OCI-LY1 (cell line): ENCODE results near the gene GPATCH4.

ENCODE experiments used
- EZH2 ChIP-seq: fragments of 200-600 bp; sonication (generic), shearing (Covaris generic); IDR thresholded peaks from 2 replicates; pipeline ENCODE4 v1.8.0; 2017; ENCODE audit warnings: borderline replicate concordance, mixed run types, mild to moderate bottlenecking, antibody characterized with exemption, low read length, moderate library complexity, mixed read lengths
- TF ChIP-seq, protein P1 (sequence below): fragments of 200-600 bp; sonication (generic), shearing (Covaris generic); IDR thresholded peaks from 2 replicates; pipeline ENCODE4 v1.5.1; 2017; ENCODE audit warnings: mild to moderate bottlenecking, antibody characterized with exemption, low read length, moderate library complexity, mixed read lengths

GRCh38 chr1:156648496-156648895 is 47.2 kb upstream of the GPATCH4 start:
- TF ChIP-seq, protein P1, sequence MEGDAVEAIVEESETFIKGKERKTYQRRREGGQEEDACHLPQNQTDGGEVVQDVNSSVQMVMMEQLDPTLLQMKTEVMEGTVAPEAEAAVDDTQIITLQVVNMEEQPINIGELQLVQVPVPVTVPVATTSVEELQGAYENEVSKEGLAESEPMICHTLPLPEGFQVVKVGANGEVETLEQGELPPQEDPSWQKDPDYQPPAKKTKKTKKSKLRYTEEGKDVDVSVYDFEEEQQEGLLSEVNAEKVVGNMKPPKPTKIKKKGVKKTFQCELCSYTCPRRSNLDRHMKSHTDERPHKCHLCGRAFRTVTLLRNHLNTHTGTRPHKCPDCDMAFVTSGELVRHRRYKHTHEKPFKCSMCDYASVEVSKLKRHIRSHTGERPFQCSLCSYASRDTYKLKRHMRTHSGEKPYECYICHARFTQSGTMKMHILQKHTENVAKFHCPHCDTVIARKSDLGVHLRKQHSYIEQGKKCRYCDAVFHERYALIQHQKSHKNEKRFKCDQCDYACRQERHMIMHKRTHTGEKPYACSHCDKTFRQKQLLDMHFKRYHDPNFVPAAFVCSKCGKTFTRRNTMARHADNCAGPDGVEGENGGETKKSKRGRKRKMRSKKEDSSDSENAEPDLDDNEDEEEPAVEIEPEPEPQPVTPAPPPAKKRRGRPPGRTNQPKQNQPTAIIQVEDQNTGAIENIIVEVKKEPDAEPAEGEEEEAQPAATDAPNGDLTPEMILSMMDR = no peak
- no peak for TF ChIP-seq EZH2
